Activated T-cell treated with anti-CD3 and anti-CD28 coated beads for 1 hour (primary cell): Measurements from ENCODE around the gene STXBP2.

Experiments
- DNase-seq: peaks from one replicate; pipeline ENCODE4 v3.0.0-alpha.2; 2020; ENCODE audit warnings: low read depth

The STXBP2 gene

GRCh38 chr19:7679771-7680605 lies 43.1 kb downstream of the STXBP2 start:
- no peak for DNase-seq

GRCh38 chr19:7680606-7681339 lies 43.9 kb downstream of the STXBP2 start, which contains the start of gene TRAPPC5:
Gene TRAPPC5 (plus strand): TSS chr19:7680833. CDS start chr19:7682254, 1,421 bp downstream.
- DNase-seq: peak; percentile 81

- DNase-seq: peak; percentile 81
These were observed 44.6 kb downstream of the STXBP2 start for GRCh38 chr19:7681340-7682174.

GRCh38 chr19:7682175-7682855 lies 45.4 kb downstream of the STXBP2 start:
- DNase-seq: no peak

GRCh38 chr19:7685546-7686445 lies 48.9 kb downstream of the STXBP2 start:
- DNase-seq: no peak

GRCh38 chr19:7687177-7687576 lies 50.3 kb downstream of the STXBP2 start:
- DNase-seq: no peak

- DNase-seq: no peak
These were observed 52.3 kb downstream of the STXBP2 start for GRCh38 chr19:7689165-7689564.

GRCh38 chr19:7690779-7691258 lies 53.9 kb downstream of the STXBP2 start:
- DNase-seq: no peak

GRCh38 chr19:7691497-7691896 lies 54.6 kb downstream of the STXBP2 start:
- DNase-seq: no peak

GRCh38 chr19:7692417-7693088 lies 55.6 kb downstream of the STXBP2 start:
- DNase-seq: no peak

GRCh38 chr19:7694499-7694898 lies 57.6 kb downstream of the STXBP2 start:
- DNase-seq: no peak
